GM21825 (cell line): ENCODE results near the gene RIMOC1.
"Not testable (repeated sequence)": the region's sequence is repeated elsewhere in the genome, so short reads cannot be mapped to it uniquely, and the experiment has no call there.

Experiments
- ATAC-seq: cut with Tn5 transposase; IDR thresholded peaks from one replicate; pipeline ENCODE4 v1.9.1; 2021; ENCODE audit warnings: mild to moderate bottlenecking, moderate library complexity; ENCODE audit not compliant: unreplicated experiment

RIMOC1 gene

GRCh38 chr5:41885286-41885685 is 18.9 kb upstream of the RIMOC1 start:
- peak; percentile 49 for ATAC-seq

- no peak for ATAC-seq
Measured at GRCh38 chr5:41891066-41891707, 13.0 kb upstream of the RIMOC1 start.

- ATAC-seq, result no peak
Measured at GRCh38 chr5:41892031-41892430, 12.1 kb upstream of the RIMOC1 start.

GRCh38 chr5:41893074-41893851 is 10.9 kb upstream of the RIMOC1 start:
- ATAC-seq, result peak; percentile 63

- no peak for ATAC-seq
Measured at GRCh38 chr5:41896230-41896629, 7.9 kb upstream of the RIMOC1 start.

- ATAC-seq, result no peak
Measured at GRCh38 chr5:41903382-41903891, 707 bp upstream of the RIMOC1 start.

- no peak for ATAC-seq
Measured at GRCh38 chr5:41906151-41906550, 2.0 kb downstream of the RIMOC1 start.

- no peak for ATAC-seq
Measured at GRCh38 chr5:41908374-41909079, 4.4 kb downstream of the RIMOC1 start.

- ATAC-seq, result no peak
Measured at GRCh38 chr5:41918105-41918504, 14.0 kb downstream of the RIMOC1 start.

GRCh38 chr5:41921166-41921565 is 17.0 kb downstream of the RIMOC1 start:
- ATAC-seq, result no peak

GRCh38 chr5:41921874-41922273 is 17.7 kb downstream of the RIMOC1 start:
- no peak for ATAC-seq

GRCh38 chr5:41924526-41924871 is 20.4 kb downstream of the RIMOC1 start:
- ATAC-seq, result no peak

- peak; percentile 91 for ATAC-seq
Measured at GRCh38 chr5:41924872-41925554, 20.9 kb downstream of the RIMOC1 start, which contains the start of gene FBXO4. Gene FBXO4, plus strand, starts transcription at chr5:41925281. Its CDS starts 29 bp downstream, at chr5:41925310.

- ATAC-seq, result peak; percentile 20
Measured at GRCh38 chr5:41925555-41925951, 21.4 kb downstream of the RIMOC1 start.

- no peak for ATAC-seq
Measured at GRCh38 chr5:41927604-41928003, 23.5 kb downstream of the RIMOC1 start.

GRCh38 chr5:41929035-41929434 is 24.9 kb downstream of the RIMOC1 start:
- no peak for ATAC-seq

- ATAC-seq, result no peak
Measured at GRCh38 chr5:41932770-41933169, 28.6 kb downstream of the RIMOC1 start.

GRCh38 chr5:41935544-41935943 is 31.4 kb downstream of the RIMOC1 start:
- no peak for ATAC-seq

GRCh38 chr5:41940641-41941040 is 36.5 kb downstream of the RIMOC1 start:
- no peak for ATAC-seq

- not testable (repeated sequence) for ATAC-seq
Measured at GRCh38 chr5:41945332-41945955, 41.3 kb downstream of the RIMOC1 start.

- ATAC-seq, result no peak
Measured at GRCh38 chr5:41951224-41951623, 47.1 kb downstream of the RIMOC1 start.
